Stimulated activated CD8-positive, alpha-beta memory T cell treated with anti-CD3 and anti-CD28 coated beads, Interleukin-4, amount 100 ng/mL, for 4 hours (primary cell): Measurements from ENCODE around the gene SEL1L2.
"Not testable (repeated sequence)": the region's sequence is repeated elsewhere in the genome, so short reads cannot be mapped to it uniquely, and the experiment has no call there.

Experiments used
- DNase-seq, 2 donors: peaks; one replicate each; pipeline ENCODE4 v3.0.0-alpha.2; 2020; ENCODE audit warnings: low read depth in 2 of 2, low spot score in 1 of 2

The SEL1L2 gene, protein sequence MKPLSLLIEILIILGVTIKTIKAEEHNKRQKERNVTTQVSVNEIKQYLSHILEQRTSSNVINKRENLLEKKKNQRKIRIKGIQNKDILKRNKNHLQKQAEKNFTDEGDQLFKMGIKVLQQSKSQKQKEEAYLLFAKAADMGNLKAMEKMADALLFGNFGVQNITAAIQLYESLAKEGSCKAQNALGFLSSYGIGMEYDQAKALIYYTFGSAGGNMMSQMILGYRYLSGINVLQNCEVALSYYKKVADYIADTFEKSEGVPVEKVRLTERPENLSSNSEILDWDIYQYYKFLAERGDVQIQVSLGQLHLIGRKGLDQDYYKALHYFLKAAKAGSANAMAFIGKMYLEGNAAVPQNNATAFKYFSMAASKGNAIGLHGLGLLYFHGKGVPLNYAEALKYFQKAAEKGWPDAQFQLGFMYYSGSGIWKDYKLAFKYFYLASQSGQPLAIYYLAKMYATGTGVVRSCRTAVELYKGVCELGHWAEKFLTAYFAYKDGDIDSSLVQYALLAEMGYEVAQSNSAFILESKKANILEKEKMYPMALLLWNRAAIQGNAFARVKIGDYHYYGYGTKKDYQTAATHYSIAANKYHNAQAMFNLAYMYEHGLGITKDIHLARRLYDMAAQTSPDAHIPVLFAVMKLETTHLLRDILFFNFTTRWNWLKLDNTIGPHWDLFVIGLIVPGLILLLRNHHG

GRCh38 chr20:13990465-13990864, at the start of gene SEL1L2:
TSS of gene SEL1L2 (minus strand) at chr20:13990614. CDS start at chr20:13990534, 80 bp downstream.
- DNase-seq, result no peak

- no peak for DNase-seq
These were observed 46.2 kb upstream of the SEL1L2 start for GRCh38 chr20:14036567-14036966.

- no peak for DNase-seq
These were observed 42.9 kb upstream of the SEL1L2 start for GRCh38 chr20:14033310-14033709.

DNA sequence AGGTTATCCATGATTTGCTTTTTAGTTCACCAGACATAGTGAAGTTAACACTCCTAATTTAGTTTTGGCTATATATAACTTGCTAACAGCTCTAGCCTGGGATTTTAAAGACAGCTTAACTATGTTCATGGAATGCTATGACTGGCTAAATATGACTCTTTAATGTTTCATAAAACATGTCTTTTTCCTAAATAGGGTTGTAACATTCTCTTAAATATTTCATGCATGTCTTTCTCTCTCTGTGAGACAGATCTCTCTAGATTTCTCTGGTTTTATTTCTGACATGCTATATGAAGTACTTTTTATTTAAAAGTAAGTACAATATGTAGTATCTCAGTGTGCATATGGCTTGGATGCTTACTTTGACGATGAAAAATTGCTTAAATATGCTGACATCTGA, 40.6 kb upstream of the SEL1L2 start:
- no peak for DNase-seq

- DNase-seq, result no peak
These were observed 22.3 kb upstream of the SEL1L2 start for GRCh38 chr20:14012671-14013070.

GRCh38 chr20:14009208-14009607, 18.8 kb upstream of the SEL1L2 start:
- no peak for DNase-seq

DNA sequence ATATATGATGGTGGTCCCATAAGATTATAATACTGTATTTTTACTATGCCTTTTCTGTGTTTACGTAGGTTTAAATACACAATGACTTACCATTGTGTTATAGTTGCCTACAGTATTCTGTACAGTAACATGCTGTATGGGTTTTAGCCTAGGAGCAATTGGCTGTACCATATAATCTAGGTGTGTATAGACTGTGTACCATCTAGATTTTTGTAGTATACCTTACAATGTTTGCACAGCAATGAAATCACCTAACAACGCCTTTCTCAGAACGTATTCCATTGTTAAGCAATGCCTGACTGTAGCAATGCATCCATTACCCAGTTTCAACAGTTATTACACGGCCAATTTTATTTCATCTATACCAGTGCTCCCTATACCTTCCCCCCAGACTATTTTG, 15.6 kb upstream of the SEL1L2 start:
- DNase-seq, result no peak

- DNase-seq, result no peak
These were observed 10.5 kb upstream of the SEL1L2 start for GRCh38 chr20:14000917-14001316.

DNA sequence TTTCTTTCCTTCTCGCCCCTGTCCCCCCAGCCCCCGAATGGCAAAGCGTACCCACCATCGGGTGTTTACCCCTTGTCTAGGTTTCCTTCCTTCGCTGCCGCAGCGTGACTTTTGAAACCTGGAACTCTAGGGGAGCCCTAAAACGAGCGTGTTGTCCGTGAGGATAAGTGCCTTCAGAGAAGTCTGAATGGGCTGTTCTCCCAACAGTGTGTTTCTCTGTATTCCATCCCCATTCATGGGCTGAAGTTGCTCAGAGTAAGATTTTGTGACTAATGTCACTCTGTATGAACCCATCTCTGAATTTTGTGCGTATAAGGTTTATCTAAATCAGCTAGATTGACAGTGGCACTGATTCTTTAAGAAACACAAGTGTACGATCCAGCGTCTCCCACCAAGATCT, 5.9 kb upstream of the SEL1L2 start:
- no peak for DNase-seq

DNA sequence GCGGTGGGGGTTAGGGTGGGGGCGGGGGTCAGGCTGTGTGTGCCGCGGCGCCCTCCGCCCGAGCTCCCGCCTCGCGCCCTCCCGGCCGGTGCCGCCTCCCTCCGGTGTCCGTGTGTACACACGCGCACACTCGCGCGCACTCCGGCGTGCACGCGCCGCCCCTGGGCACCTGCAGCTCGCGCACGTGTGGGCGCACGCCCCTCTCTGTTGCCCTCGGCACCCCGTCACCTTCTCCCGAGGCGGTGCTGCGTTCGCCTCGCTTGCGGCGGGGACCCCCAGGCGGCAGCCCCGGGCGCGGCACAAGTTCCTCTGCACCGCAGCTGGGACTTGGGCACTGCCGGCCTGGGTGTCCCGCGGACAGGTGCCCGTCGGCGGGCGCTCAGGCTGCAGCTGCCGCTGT, 5.4 kb upstream of the SEL1L2 start:
- DNase-seq, result no peak

- DNase-seq, result peak in 1 of 2 donors; percentile 3
These were observed 4.8 kb upstream of the SEL1L2 start, which contains the start of gene MACROD2 for GRCh38 chr20:13995086-13995665. TSS of gene MACROD2 (plus strand) at chr20:13995516.

GRCh38 chr20:13991955-13992354, 1.5 kb upstream of the SEL1L2 start:
- DNase-seq, result not testable (repeated sequence)

GRCh38 chr20:13991311-13991710, 897 bp upstream of the SEL1L2 start:
- DNase-seq, result no peak

DNA sequence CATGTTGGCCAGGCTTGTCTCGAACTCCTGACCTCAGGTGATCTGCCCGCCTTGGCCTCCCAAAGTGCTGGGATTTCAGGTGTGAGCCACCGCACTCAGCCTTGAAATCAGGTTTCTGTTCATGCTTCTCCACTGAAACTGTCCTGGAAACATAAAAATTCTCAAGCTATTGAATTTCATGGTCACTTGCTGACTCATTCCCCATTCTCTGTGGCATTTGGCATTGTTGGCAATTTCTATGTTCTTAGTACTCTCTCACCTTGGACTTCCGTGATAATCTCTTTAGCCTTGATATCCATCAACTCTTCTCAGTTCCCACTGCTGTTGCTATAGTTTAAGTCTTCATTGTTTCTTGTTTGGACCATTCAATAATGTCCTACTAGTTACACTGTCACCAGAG, 6.2 kb downstream of the SEL1L2 start:
- DNase-seq, result no peak

DNA sequence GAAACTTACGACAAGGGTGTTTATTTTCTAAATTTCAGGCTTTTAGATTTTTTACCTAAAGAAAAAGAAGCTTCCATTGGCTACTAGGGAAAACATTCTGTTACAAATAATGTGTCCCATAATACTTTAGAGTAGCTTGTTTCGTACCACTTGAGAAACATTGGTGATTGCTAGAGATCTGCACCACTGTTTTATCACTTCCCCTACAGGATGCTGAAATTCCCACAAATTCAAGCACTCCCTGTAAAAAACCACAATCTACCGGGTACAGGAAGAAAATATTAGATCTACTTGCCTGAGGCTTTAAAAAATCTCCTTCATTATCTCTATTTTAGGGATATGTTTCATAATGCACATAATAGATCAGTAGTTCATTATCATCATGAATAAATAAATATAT, 29.9 kb downstream of the SEL1L2 start:
- no peak for DNase-seq

DNA sequence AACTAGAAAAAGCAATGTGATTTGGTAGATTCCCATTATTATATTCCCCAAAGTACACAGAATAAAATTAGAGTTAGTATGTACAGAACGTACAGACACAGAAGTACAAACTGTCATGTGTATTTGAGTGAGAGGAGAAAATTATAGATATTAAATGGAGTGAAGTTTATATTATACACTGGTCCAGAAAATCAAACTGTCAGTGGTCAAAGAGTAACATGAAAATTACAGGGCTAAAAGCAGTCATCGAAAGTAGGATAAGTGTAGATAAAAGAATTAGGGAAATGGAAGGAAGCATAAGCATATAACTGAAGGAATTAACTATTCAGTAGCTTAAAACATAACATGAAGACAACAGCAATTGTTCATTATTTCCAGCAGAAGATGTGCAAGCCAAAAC, 30.3 kb downstream of the SEL1L2 start:
- DNase-seq, result no peak

GRCh38 chr20:13953227-13953626, 37.2 kb downstream of the SEL1L2 start:
- DNase-seq, result no peak

DNA sequence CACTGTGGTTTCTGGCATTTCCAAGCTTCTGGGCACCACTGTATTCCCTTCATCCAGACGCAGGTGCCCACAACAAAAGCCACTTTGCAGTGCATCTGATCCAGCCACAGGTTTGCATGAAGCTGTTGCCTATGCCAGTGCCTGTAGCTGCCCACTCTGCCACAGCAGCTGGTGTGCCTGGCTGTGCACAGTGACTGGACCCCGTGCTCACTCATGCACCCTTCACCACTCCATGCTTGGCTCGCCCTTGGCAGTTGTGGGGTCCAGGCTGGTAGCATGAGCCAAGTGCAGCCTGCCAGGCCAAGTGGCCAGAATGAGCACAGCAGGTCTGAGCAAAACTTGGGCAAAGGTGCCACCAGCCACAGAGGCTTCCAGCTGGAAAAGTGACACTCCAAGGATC, 42.7 kb downstream of the SEL1L2 start:
- no peak for DNase-seq

- no peak for DNase-seq
These were observed 49.4 kb downstream of the SEL1L2 start for GRCh38 chr20:13941031-13941430.

DNA sequence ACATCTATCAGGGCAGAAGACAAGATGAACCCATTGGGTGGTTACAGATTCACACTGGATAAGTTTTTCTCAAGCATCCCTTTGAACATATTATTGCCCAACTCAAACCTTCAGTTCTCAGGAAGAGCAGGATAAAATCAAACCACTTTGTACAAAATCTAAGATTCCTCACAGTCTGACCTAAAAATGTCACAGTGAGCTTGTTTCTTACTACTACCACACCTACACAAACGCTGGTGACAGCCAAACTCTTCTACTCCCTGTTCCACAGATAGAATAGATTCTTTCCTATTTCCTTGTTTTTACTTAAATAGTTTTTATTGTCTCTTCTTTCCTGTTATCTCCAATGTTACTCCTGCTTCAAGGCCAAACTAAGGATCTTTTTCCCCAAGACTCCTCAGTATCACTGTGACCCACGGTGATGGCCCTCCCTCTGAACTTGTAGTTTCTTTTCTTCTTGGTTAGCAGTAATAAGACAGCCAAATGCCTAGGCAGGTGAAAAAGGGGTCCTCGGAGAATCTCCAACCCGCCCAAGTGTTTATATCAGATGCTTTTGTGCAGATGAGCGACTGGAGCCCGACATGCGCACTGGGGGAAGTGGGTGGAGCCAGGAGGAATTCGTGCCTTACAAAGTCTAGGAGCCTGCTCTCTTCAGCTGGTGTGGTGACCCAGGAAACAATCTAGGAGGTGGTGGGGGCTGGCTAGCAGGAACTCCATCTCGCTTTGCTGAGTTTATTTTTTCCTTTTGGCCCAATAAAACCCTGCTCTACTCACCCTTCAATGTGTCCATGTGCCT, 53.4 kb downstream of the SEL1L2 start:
- DNase-seq, result no peak
